ENCODE data around the gene PTBP3.

PTBP3 gene

DNA sequence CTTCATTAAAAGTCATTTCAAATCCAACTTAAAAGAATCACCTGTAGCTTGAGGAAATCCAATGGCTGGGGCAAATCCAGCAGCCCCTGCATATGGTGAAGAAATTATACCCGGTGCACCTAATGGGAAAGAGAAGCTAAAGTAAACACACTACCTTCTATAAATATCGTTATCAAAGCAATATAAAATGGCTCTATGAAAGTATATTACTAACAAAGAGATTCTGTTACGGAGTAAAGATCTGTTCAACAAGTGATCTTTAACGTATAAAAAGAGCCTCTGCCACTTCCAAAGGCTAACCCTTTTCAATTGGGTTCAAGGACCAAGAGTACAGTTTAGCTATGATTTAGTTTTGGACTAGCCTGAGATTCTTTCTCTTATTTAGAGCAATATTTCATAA, 98.6 kb downstream of the PTBP3 start:
- ChIA-PET CTCF (interaction anchor here (0.7 to 0.8 kb wide), 2 partner anchors 10 to 1642 kb away, joined by 3 to 4 read pairs; no protein-coding TSS in a partner anchor), POLR2A (no interaction called here)
- Histone ChIP-seq H3K4me3 (ENCODE audit: low read depth, low read length) (no peak overlapping the region), H3K27ac (ENCODE audit: extremely low read depth, low read depth, low read length) (no peak overlapping the region), H3K9me3 (ENCODE audit: control insufficient read depth, insufficient read depth, low read depth, low read length) (no peaks in the 10 kb centered on the region), H3K36me3 (ENCODE audit: control insufficient read depth in 2 of 2, insufficient read depth in 1 of 2, low read length in 2 of 2) (peaks cover 0 to 4% of the 10 kb centered on the region in 2 experiments; a peak in 1 of 3 replicates), H3K4me1 (ENCODE audit: control insufficient read depth, insufficient read depth, low read length) (no peaks in the 10 kb centered on the region)
- no peak for TF ChIP-seq RBAK (tag by site-specific recombination; IDR thresholded peaks at IDR 0.05)
- peak; percentile 29; the same call in 1 of the 2 replicates for TF ChIP-seq SCRT2 (tag by site-specific recombination; IDR thresholded peaks at IDR 0.05)
- no peak for TF ChIP-seq ZFP69B (tag by site-specific recombination; IDR thresholded peaks at IDR 0.05)

DNA sequence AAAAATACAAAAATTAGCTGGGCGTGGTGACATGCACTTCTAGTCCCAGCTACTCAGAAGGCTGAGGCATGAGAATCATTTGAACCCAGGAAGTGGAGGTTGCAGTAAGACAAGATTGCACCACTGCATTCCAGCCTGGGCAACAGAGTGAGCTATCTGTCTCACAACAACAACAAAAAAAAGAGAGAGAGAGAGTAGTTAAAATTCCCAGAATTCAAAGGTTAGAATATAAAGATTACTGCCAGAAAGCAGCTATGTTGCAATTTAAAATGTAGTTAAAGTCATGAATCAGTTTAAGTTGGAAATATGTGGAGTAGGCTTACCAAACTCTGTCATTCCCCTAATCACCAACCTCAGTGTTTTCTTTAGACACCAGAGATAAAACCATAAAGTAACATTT, 99.7 kb downstream of the PTBP3 start:
- Histone ChIP-seq H3K4me3 (ENCODE audit: low read depth, low read length) (no peak overlapping the region), H3K36me3 (ENCODE audit: control insufficient read depth in 2 of 2, insufficient read depth in 1 of 2, low read length in 2 of 2) (peaks cover 0 to 4% of the 10 kb centered on the region in 2 experiments; a peak in 1 of 3 replicates), H3K27ac (ENCODE audit: extremely low read depth, low read depth, low read length) (no peak overlapping the region), H3K4me1 (ENCODE audit: control insufficient read depth, insufficient read depth, low read length) (no peaks in the 10 kb centered on the region), H3K9me3 (ENCODE audit: control insufficient read depth, insufficient read depth, low read depth, low read length) (no peaks in the 10 kb centered on the region)
- ChIA-PET CTCF (interaction anchor here (0.5 to 1.6 kb wide), 4 partner anchors 14 to 142 kb away, joined by 3 to 4 read pairs (median 3); no protein-coding TSS in a partner anchor), POLR2A (no interaction called here)
- TF ChIP-seq ZNF629 (tag by site-specific recombination; IDR thresholded peaks at IDR 0.05), result no peak
- TF ChIP-seq, protein P1, sequence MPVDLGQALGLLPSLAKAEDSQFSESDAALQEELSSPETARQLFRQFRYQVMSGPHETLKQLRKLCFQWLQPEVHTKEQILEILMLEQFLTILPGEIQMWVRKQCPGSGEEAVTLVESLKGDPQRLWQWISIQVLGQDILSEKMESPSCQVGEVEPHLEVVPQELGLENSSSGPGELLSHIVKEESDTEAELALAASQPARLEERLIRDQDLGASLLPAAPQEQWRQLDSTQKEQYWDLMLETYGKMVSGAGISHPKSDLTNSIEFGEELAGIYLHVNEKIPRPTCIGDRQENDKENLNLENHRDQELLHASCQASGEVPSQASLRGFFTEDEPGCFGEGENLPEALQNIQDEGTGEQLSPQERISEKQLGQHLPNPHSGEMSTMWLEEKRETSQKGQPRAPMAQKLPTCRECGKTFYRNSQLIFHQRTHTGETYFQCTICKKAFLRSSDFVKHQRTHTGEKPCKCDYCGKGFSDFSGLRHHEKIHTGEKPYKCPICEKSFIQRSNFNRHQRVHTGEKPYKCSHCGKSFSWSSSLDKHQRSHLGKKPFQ (tag by site-specific recombination; IDR thresholded peaks at IDR 0.05), result no peak
- no peak for TF ChIP-seq ZNF433 (tag by site-specific recombination; IDR thresholded peaks at IDR 0.05; ENCODE audit: low read depth)

DNA sequence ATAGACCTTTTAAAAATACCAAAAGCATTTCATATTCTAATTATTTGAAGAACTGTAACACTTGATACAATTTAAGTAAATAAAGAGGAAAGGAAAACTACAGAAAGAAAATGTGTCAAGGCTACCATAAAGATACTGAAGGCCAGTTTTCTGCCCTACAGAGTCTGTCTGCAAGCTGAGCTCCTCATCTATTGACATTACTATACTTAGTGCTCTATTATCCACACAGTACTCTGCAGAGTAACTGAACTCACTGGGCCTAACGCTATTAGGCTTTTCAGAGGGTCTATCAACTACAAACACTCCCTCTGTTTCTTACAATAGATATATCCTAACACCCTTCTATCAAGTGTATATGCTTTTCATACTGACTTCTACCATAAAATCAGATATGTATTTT, 101.2 kb downstream of the PTBP3 start:
- H3K27ac ChIP-seq (ENCODE audit: extremely low read depth, low read depth, low read length), result no peak overlapping the region
- POLR2A ChIA-PET, result no interaction called here
- no peaks in the 10 kb centered on the region for H3K9me3 ChIP-seq (ENCODE audit: control insufficient read depth, insufficient read depth, low read depth, low read length)
- TF ChIP-seq ZNF394 (tag by site-specific recombination; IDR thresholded peaks at IDR 0.05; ENCODE audit: borderline replicate concordance) (no peak), ZIC2 (tag by site-specific recombination; IDR thresholded peaks at IDR 0.05) (no peak), ZNF660 (tag by site-specific recombination; IDR thresholded peaks at IDR 0.05) (no peak), ZNF626 (tag by site-specific recombination; IDR thresholded peaks at IDR 0.05) (no peak), ZNF549 (tag by site-specific recombination; IDR thresholded peaks at IDR 0.05) (no peak), ZNF747 (tag by site-specific recombination; IDR thresholded peaks at IDR 0.05) (no peak), FEZF1 (tag by site-specific recombination; IDR thresholded peaks at IDR 0.05) (no peak), SCRT1 (tag by site-specific recombination; IDR thresholded peaks at IDR 0.05; ENCODE audit: borderline replicate concordance) (no peak), ZNF768 (tag by site-specific recombination; IDR thresholded peaks at IDR 0.05) (no peak), GLIS1 (tag by site-specific recombination; IDR thresholded peaks at IDR 0.05) (no peak), ZSCAN30 (tag by site-specific recombination; IDR thresholded peaks at IDR 0.05) (no peak)
- TF ChIP-seq, protein P2, sequence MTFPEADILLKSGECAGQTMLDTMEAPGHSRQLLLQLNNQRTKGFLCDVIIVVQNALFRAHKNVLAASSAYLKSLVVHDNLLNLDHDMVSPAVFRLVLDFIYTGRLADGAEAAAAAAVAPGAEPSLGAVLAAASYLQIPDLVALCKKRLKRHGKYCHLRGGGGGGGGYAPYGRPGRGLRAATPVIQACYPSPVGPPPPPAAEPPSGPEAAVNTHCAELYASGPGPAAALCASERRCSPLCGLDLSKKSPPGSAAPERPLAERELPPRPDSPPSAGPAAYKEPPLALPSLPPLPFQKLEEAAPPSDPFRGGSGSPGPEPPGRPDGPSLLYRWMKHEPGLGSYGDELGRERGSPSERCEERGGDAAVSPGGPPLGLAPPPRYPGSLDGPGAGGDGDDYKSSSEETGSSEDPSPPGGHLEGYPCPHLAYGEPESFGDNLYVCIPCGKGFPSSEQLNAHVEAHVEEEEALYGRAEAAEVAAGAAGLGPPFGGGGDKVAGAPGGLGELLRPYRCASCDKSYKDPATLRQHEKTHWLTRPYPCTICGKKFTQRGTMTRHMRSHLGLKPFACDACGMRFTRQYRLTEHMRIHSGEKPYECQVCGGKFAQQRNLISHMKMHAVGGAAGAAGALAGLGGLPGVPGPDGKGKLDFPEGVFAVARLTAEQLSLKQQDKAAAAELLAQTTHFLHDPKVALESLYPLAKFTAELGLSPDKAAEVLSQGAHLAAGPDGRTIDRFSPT (tag by site-specific recombination; IDR thresholded peaks at IDR 0.05), result no peak
- TF ChIP-seq, protein P3, sequence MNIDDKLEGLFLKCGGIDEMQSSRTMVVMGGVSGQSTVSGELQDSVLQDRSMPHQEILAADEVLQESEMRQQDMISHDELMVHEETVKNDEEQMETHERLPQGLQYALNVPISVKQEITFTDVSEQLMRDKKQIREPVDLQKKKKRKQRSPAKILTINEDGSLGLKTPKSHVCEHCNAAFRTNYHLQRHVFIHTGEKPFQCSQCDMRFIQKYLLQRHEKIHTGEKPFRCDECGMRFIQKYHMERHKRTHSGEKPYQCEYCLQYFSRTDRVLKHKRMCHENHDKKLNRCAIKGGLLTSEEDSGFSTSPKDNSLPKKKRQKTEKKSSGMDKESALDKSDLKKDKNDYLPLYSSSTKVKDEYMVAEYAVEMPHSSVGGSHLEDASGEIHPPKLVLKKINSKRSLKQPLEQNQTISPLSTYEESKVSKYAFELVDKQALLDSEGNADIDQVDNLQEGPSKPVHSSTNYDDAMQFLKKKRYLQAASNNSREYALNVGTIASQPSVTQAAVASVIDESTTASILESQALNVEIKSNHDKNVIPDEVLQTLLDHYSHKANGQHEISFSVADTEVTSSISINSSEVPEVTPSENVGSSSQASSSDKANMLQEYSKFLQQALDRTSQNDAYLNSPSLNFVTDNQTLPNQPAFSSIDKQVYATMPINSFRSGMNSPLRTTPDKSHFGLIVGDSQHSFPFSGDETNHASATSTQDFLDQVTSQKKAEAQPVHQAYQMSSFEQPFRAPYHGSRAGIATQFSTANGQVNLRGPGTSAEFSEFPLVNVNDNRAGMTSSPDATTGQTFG (tag by site-specific recombination; IDR thresholded peaks at IDR 0.05; ENCODE audit: borderline replicate concordance), result no peak
- CTCF ChIA-PET, result interaction anchor here (0.6 to 1.3 kb wide), 3 partner anchors 103 to 749 kb away, joined by 3 to 4 read pairs (median 3); no protein-coding TSS in a partner anchor
- H3K4me3 ChIP-seq (ENCODE audit: low read depth, low read length), result no peak overlapping the region
- H3K4me1 ChIP-seq (ENCODE audit: control insufficient read depth, insufficient read depth, low read length), result no peaks in the 10 kb centered on the region
- peaks cover 0 to 7% of the 10 kb centered on the region in 2 experiments; a peak in 1 of 3 replicates for H3K36me3 ChIP-seq (ENCODE audit: control insufficient read depth in 2 of 2, insufficient read depth in 1 of 2, low read length in 2 of 2)
